Upper lobe of right lung (tissue), 1 donor: Measurements from ENCODE around the gene MYO16. TPM values are rescaled to one million over a fixed set of nuclear protein-coding genes. Genes with fewer than 3 reads are reported as not detected.

Experiments used
- ATAC-seq: fragments of 200-7000 bp; cut with Tn5 transposase; one replicate; pipeline ENCODE4 v1.9.1; 2020; ENCODE audit warnings: mild to moderate bottlenecking, moderate library complexity
- DNase-seq: peaks from one replicate; pipeline ENCODE4 v3.0.0-alpha.2; 2020
- H3K27ac ChIP-seq: fragments of 200-600 bp; one replicate; pipeline ENCODE4 v1.8.0; 2022
- H3K27me3 ChIP-seq: fragments of 200-600 bp; one replicate; pipeline ENCODE4 v1.8.0; 2022; ENCODE audit warnings: mild to moderate bottlenecking
- H3K36me3 ChIP-seq: fragments of 200-600 bp; one replicate; pipeline ENCODE4 v1.8.0; 2022
- H3K4me1 ChIP-seq: fragments of 200-600 bp; one replicate; pipeline ENCODE4 v1.8.0; 2022
- H3K4me3 ChIP-seq: fragments of 200-600 bp; one replicate; pipeline ENCODE4 v1.8.0; 2022; ENCODE audit warnings: mild to moderate bottlenecking
- H3K9me3 ChIP-seq: fragments of 200-600 bp; one replicate; pipeline ENCODE4 v1.8.0; 2022
- intact Hi-C: fragments of 100-400 bp; cut with DNase I; formaldehyde crosslinking; loops from one replicate; pipeline ENCODE4 v1.11.0; 2022
- total RNA-seq: library from RNA; stranded (reverse); fragmentation: NEBNext Ultra II Directional; extraction: Animal tissue kit (Norgen Biotek cat#: 25700); gene quantifications from one replicate; pipeline ENCODE4 v1.2.1, GENCODE V29; 2021
- TF ChIP-seq, protein P1 (sequence below): fragments of 200-600 bp; IDR thresholded peaks from one replicate; pipeline ENCODE4 v1.8.0; 2022; ENCODE audit warnings: antibody characterized with exemption
- donor health status: DM: no; HTN: yes; CAD: no; lungs with severe emphysema.

The MYO16 gene
- total RNA-seq, 1 donor from 2014 or later: 0.46 TPM

DNA sequence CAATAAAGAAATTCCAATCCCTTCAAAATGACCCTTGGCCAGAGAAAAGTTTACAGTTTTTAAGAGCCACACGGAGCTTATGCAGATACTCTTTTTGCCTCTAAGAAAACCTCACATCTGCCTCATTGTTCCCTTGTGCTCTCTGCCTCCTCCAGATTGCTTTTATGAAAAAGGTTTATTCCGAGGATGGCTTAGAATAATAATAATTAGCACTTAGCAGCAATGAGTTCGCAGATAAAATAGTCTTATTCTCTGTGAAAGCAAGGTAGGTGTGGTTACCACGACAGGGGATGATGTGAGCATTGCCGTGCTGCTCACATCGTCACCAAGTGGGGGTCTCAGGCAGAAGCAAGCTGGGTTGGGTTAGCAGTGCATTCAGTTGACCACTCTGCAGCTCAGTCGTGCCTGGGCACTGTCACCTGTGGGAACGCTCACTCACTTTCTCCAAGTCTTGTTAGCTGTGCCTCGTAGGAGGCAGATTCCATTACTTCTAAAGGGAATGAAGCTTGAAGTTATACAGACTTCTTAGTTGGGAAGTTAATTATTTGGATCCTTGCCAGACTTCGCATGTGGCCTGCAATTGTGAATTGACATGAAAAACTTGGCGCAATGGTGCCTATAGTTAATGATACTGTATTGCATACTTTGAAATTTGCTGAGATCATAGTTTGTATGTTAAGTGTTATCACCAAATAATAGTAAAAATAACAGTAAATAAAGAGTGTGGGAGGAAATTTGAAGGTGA is 157.2 kb downstream of the MYO16 start:
- no peak overlapping the region for H3K27ac ChIP-seq
- H3K9me3 ChIP-seq: no peaks in the 10 kb centered on the region
- peaks cover 3% of the 10 kb centered on the region for H3K27me3 ChIP-seq
- no peaks in the 10 kb centered on the region for H3K36me3 ChIP-seq
- TF ChIP-seq, protein P1, sequence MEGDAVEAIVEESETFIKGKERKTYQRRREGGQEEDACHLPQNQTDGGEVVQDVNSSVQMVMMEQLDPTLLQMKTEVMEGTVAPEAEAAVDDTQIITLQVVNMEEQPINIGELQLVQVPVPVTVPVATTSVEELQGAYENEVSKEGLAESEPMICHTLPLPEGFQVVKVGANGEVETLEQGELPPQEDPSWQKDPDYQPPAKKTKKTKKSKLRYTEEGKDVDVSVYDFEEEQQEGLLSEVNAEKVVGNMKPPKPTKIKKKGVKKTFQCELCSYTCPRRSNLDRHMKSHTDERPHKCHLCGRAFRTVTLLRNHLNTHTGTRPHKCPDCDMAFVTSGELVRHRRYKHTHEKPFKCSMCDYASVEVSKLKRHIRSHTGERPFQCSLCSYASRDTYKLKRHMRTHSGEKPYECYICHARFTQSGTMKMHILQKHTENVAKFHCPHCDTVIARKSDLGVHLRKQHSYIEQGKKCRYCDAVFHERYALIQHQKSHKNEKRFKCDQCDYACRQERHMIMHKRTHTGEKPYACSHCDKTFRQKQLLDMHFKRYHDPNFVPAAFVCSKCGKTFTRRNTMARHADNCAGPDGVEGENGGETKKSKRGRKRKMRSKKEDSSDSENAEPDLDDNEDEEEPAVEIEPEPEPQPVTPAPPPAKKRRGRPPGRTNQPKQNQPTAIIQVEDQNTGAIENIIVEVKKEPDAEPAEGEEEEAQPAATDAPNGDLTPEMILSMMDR: no peak
- DNase-seq (no peak), ATAC-seq (no peak)
- intact Hi-C loops: no loop called here
- H3K4me1 ChIP-seq: no peaks in the 10 kb centered on the region
- H3K4me3 ChIP-seq: no peak overlapping the region

DNA sequence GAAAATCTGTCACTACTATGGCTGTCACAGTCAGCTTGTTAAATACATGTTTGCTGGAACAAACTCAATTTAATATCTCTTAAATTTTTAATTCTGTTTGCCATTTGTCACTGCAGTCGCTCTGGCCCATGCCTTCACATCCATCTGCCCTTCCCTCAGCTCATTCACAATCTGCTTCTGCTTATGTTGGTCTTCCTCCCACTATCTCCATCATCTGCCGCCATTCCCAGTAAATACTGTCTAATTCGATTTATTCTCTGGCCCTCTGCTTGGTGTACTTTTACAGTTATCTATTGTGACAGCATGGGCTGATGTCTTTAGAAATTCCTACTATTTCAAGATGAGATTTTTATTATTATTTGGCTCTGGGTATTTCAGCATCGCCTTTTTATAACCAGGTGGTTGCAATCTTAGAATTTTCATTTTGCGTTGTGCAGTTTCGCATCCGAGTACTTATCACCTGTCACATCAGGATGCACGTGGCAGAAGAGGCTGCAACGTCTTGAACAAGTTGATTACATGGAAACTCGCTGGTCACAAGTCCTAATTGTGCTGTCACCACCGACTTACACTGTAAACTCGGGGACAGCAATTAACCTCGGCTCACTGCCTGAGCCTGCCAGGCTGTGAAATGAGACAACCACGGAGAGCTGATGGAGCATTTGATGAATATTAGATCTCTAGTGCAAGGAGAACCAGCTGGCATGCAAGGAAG is 158.4 kb downstream of the MYO16 start:
- no peaks in the 10 kb centered on the region for H3K9me3 ChIP-seq
- DNase-seq: no peak
- intact Hi-C loops: no loop called here

DNA sequence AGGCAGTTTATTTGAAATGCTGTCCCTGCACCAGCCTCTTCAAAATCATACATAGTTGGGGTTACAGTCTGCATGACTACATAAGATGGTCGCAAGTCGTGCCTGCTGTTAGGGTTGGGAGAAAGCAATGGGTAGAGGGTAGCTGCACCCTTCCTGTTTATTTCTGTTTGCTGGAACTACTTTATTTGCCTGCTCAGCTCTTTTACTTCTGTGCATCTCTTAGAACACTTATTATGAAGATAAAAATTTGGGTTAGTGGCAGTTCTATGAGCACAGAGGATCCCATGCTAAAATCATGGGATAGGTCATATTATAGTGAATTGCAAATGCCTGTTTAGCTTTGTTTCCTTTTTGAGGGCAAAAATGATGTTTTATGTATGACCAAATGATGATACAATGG is 160.1 kb downstream of the MYO16 start:
- Histone ChIP-seq H3K36me3 (no peaks in the 10 kb centered on the region), H3K27ac (no peak overlapping the region), H3K4me1 (no peaks in the 10 kb centered on the region), H3K9me3 (no peaks in the 10 kb centered on the region), H3K27me3 (peaks cover 3% of the 10 kb centered on the region), H3K4me3 (no peak overlapping the region)
- TF ChIP-seq, protein P1: no peak
- no peak for DNase-seq
- intact Hi-C loops: no loop called here
- ATAC-seq: no peak

More for the DNA sequence above, 158.4 kb downstream of the MYO16 start:
- peaks cover 3% of the 10 kb centered on the region for H3K27me3 ChIP-seq
- TF ChIP-seq, protein P1: no peak
- H3K36me3 ChIP-seq: no peaks in the 10 kb centered on the region
- H3K4me1 ChIP-seq: no peaks in the 10 kb centered on the region
- H3K27ac ChIP-seq: no peak overlapping the region
- ATAC-seq: no peak
- no peak overlapping the region for H3K4me3 ChIP-seq

DNA sequence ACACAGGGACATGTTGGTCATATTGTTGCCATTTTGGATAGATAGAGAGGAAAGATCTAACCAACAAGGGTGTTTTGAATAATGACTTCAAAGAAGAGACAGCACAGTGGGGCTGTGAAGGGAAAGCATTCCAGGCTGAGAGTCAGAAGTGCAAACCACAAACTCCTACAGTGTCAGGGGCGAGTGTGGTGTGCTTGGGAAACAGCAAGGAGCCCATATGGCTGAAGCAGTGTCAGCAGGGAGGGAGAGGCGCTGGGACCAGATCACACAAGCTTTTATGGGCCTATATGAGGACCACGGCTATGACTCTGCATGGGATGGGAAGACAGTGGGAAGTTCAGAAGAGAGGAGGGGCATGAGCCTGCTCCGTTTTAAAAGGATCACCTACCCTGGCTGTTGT is 166.4 kb downstream of the MYO16 start:
- intact Hi-C loops: no loop called here

DNA sequence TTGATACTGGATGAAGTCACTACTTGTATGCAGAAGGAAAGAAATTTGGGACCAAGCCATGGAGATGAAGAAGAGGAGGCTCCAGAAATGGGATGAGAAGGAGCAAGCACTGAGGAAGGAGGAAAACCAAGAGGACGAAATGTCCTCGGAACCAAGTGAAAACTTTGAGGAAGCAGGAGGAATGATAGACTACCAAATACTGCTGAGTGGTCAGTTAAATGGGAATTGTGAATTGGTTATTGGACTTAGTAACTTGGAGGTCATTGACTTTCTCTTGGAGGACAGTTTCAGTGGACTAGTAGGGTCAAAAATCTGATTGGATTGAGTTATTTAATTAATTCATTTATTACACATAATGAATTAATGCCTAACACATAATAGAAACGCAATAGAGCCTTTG is 167.9 kb downstream of the MYO16 start:
- Histone ChIP-seq H3K9me3 (no peaks in the 10 kb centered on the region), H3K27ac (no peak overlapping the region), H3K4me1 (no peaks in the 10 kb centered on the region), H3K36me3 (no peaks in the 10 kb centered on the region), H3K4me3 (no peak overlapping the region), H3K27me3 (no peaks in the 10 kb centered on the region)
- ATAC-seq (no peak), DNase-seq (no peak)
- TF ChIP-seq, protein P1: no peak
- intact Hi-C loops: no loop called here

More for the DNA sequence above, 166.4 kb downstream of the MYO16 start:
- no peak for DNase-seq
- H3K36me3 ChIP-seq: no peaks in the 10 kb centered on the region
- H3K27ac ChIP-seq: no peak overlapping the region
- no peak for ATAC-seq
- no peaks in the 10 kb centered on the region for H3K9me3 ChIP-seq
- H3K27me3 ChIP-seq: no peaks in the 10 kb centered on the region
- no peaks in the 10 kb centered on the region for H3K4me1 ChIP-seq
- H3K4me3 ChIP-seq: no peak overlapping the region
- TF ChIP-seq, protein P1: no peak
